Kidney (tissue), 14 donors: ENCODE measurements around the gene RANBP10. TPM values are rescaled to one million over a fixed set of nuclear protein-coding genes. Genes with fewer than 3 reads are reported as not detected.

Source experiments
- DNase-seq, 5 donors: peaks; one replicate each; pipeline ENCODE4 v3.0.0-alpha.2; 2013 to 2020
- FAIRE-seq: peaks from 2 replicates; lab custom pipeline; 2012; peaks lifted over from hg19 to GRCh38; lab: Jason Lieb, UNC
- H3K27ac ChIP-seq, 2 donors: one replicate each; pipeline ENCODE4 v1.7.0; 2013; ENCODE audit warnings: low read depth in 2 of 2, low read length in 2 of 2, inconsistent platforms in 1 of 2
- H3K27me3 ChIP-seq: one replicate; pipeline ENCODE4 v1.7.1; 2013; ENCODE audit warnings: low read length, inconsistent platforms; ENCODE audit not compliant: control insufficient read depth, insufficient read depth
- H3K36me3 ChIP-seq, 3 donors: one replicate each; pipeline versions ENCODE4 v1.7.0 to v1.7.1; 2013; ENCODE audit warnings: low read length in 3 of 3, control low read depth in 1 of 3, inconsistent platforms in 1 of 3; ENCODE audit not compliant: insufficient read depth in 3 of 3, control insufficient read depth in 2 of 3
- H3K4me1 ChIP-seq, 3 donors: one replicate each; pipeline versions ENCODE4 v1.7.0 to v1.7.1; 2013; ENCODE audit warnings: low read length in 3 of 3, inconsistent platforms in 1 of 3, low read depth in 1 of 3; ENCODE audit not compliant: control insufficient read depth in 2 of 3, insufficient read depth in 2 of 3
- H3K4me3 ChIP-seq, 3 donors: one replicate each; pipeline versions ENCODE4 v1.7.0 to v1.8.1; 2013; ENCODE audit warnings: low read length in 3 of 3, control low read depth in 1 of 3, inconsistent platforms in 1 of 3
- H3K9ac ChIP-seq, 3 donors: one replicate each; pipeline versions ENCODE4 v1.7.0 to v1.7.1; 2013; ENCODE audit warnings: low read length in 3 of 3, control low read depth in 1 of 3, inconsistent platforms in 1 of 3
- H3K9me3 ChIP-seq, 3 donors: one replicate each; pipeline versions ENCODE4 v1.7.0 to v1.7.1; 2013; ENCODE audit warnings: low read length in 3 of 3, control low read depth in 1 of 3, inconsistent platforms in 1 of 3; ENCODE audit not compliant: control insufficient read depth in 2 of 3, insufficient read depth in 1 of 3
- CTCF ChIP-seq: IDR thresholded peaks from 3 replicates; pipeline ENCODE4 v1.5.1; 2012; ENCODE audit warnings: mild to moderate bottlenecking, moderate library complexity, borderline replicate concordance; ENCODE audit not compliant: insufficient read depth; ENCODE audit errors: extremely low read depth
- intact Hi-C: fragments of 100-400 bp; cut with DNase I; formaldehyde crosslinking; loops from one replicate; pipeline ENCODE4 v1.11.1; 2022
- polyA plus RNA-seq: library from polyadenylated mRNA; stranded (reverse); fragments of 350-450 nt; fragmentation: Illumina TruSeq; extraction: RNeasy Lipid Tissue Mini Kit (QIAGEN cat#74804); gene quantifications from one replicate; pipeline ENCODE4 v1.2.3, GENCODE V29; 2014; ENCODE audit warnings: low read depth, low replicate concordance; ENCODE audit not compliant: insufficient read depth
- total RNA-seq: library from RNA; stranded (reverse); fragmentation: NEBNext Ultra II Directional; extraction: Animal tissue kit (Norgen Biotek cat#: 25700); gene quantifications from one replicate; pipeline ENCODE4 v1.2.1, GENCODE V29; 2021
- donor health status: control.
- donor health status: control.
- donor health status: control.
- donor health status: control.
- donor health status: control.
- donor health status: DM: yes; HTN: yes; CAD: no.
- donor health status: Normal renal cell carcinoma (clear cell type).

Gene RANBP10
- total and polyA plus RNA-seq, 2 donors from 2014 or later = 7.0 to 22.3 TPM

- no peaks in the 10 kb centered on the region for H3K9me3 ChIP-seq
- FAIRE-seq = no peak
- no peak overlapping the region for H3K27ac ChIP-seq
- H3K27me3 ChIP-seq = no peaks in the 10 kb centered on the region
- H3K4me3 ChIP-seq = no peak overlapping the region
- no peak overlapping the region for H3K9ac ChIP-seq
- H3K36me3 ChIP-seq = no peaks in the 10 kb centered on the region
- TF ChIP-seq CTCF = no peak
- intact Hi-C loops = loop anchor here (10.0 kb wide), 1 partner anchor 110 kb away; no protein-coding TSS in a partner anchor
- DNase-seq = no peak
- no peaks in the 10 kb centered on the region for H3K4me1 ChIP-seq
Observed at GRCh38 chr16:67814567-67814966, 8.2 kb upstream of the RANBP10 start.

DNA sequence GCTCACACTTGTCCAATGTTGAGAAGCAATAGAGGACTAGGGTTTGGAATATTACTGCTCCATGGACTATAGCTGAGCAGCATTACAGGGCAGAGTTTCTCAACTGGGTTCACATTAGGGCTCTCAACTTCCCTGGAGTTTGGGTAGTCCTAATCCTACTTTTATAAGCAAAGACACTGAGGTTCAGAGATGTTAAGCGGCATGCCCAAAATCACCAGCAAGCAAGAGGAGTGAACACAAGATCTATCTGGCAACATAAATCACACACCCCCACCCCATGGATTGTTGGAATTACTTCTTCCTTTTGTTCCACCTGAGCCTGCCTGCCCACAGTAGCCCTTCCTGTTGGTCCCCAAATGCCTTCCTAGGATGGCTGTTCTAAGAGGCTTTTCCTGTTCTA lies 5.5 kb upstream of the RANBP10 start:
- H3K4me3 ChIP-seq = no peak overlapping the region
- intact Hi-C loops = loop anchor here (10.0 kb wide), 1 partner anchor 113 kb away; no protein-coding TSS in a partner anchor
- DNase-seq (no peak), FAIRE-seq (no peak)
- H3K27ac ChIP-seq = no peak overlapping the region
- no peaks in the 10 kb centered on the region for H3K27me3 ChIP-seq
- H3K9ac ChIP-seq = no peak overlapping the region
- no peaks in the 10 kb centered on the region for H3K4me1 ChIP-seq
- H3K36me3 ChIP-seq = no peaks in the 10 kb centered on the region
- H3K9me3 ChIP-seq = no peaks in the 10 kb centered on the region
- TF ChIP-seq CTCF = no peak

GRCh38 chr16:67807148-67807682 lies 855 bp upstream of the RANBP10 start:
- Histone ChIP-seq H3K9ac (peak overlapping the region in 2 of 3 donors; percentile 66 to 73), H3K36me3 (peaks cover 0 to 4% (median 1%) of the 10 kb centered on the region in 3 donors), H3K4me1 (peaks cover 0 to 16% (median 11%) of the 10 kb centered on the region in 3 donors), H3K27ac (peak overlapping the region in 1 of 2 donors; percentile 49), H3K9me3 (no peaks in the 10 kb centered on the region), H3K27me3 (no peaks in the 10 kb centered on the region), H3K4me3 (peak overlapping the region; percentile 74 to 94 (median 86))
- intact Hi-C loops = no loop called here
- peak in 1 of 5 donors; percentile 7 for DNase-seq
- no peak for TF ChIP-seq CTCF
- no peak for FAIRE-seq
